Naive thymus-derived CD4-positive, alpha-beta T cell (primary cell): ENCODE data around the gene SHANK3. TPM values are rescaled to one million over a fixed set of nuclear protein-coding genes. Genes with fewer than 3 reads are reported as not detected.
A peak's percentile ranks its signal among the peaks of the same experiment; 100 is the strongest.

Experiments used
- ATAC-seq: fragments of 150-1000 bp; cut with Tn5 transposase; 2 replicates; pipeline ENCODE4 v1.10.0; 2021; ENCODE audit warnings: mild to moderate bottlenecking, moderate library complexity
- CTCF ChIA-PET: fragments of 350-600 bp; sonication (Branson Sonifier 250); formaldehyde crosslinking; loops from one replicate; lab custom pipeline; 2021; ENCODE audit warnings: antibody characterized with exemption; lab: Charles Lee
- POLR2A ChIA-PET: fragments of 350-600 bp; sonication (Branson Sonifier 250); formaldehyde crosslinking; loops from one replicate; lab custom pipeline; 2021; ENCODE audit warnings: antibody characterized with exemption, inconsistent platforms; lab: Charles Lee
- DNase-seq, 9 donors: peaks; one replicate each; pipeline versions ENCODE4 v3.0.0 to v3.0.0-alpha.2; 2020 to 2022; ENCODE audit warnings: mixed read lengths in 1 of 9
- H3K27ac ChIP-seq: one replicate; pipeline ENCODE4 v1.7.0; 2013; ENCODE audit warnings: mild to moderate bottlenecking, low read depth, low read length, moderate library complexity
- H3K27me3 ChIP-seq, 2 donors: one replicate each; pipeline ENCODE4 v1.7.0; 2013; ENCODE audit warnings: low read length in 2 of 2, mild to moderate bottlenecking in 2 of 2, moderate library complexity in 2 of 2; ENCODE audit not compliant: control insufficient read depth in 2 of 2, insufficient read depth in 2 of 2
- H3K36me3 ChIP-seq, 3 experiments: 1 replicate in 2 of 3; 2 replicates in 1 of 3; pipeline ENCODE4 v1.7.0; 2013; ENCODE audit warnings: low read length in 3 of 3, mild to moderate bottlenecking in 3 of 3, moderate library complexity in 1 of 3; ENCODE audit not compliant: insufficient read depth in 3 of 3, control insufficient read depth in 2 of 3
- H3K4me1 ChIP-seq, 2 donors: one replicate each; pipeline ENCODE4 v1.7.0; 2013; ENCODE audit warnings: low read length in 2 of 2, mild to moderate bottlenecking in 2 of 2, moderate library complexity in 1 of 2; ENCODE audit not compliant: control insufficient read depth in 2 of 2, insufficient read depth in 2 of 2
- H3K4me3 ChIP-seq: 2 replicates; pipeline ENCODE4 v1.7.0; 2013; ENCODE audit warnings: mild to moderate bottlenecking, low read length
- H3K9me3 ChIP-seq, 3 experiments: 1 replicate in 2 of 3; 2 replicates in 1 of 3; pipeline ENCODE4 v1.7.0; 2013; ENCODE audit warnings: low read length in 3 of 3; ENCODE audit not compliant: control insufficient read depth in 2 of 3
- H3K27ac Mint-ChIP-seq, 9 donors: one replicate each; pipeline ENCODE4 v1.8.0; 2020 to 2022; ENCODE audit warnings: mixed read lengths in 9 of 9, mild to moderate bottlenecking in 8 of 9, moderate library complexity in 5 of 9, inconsistent platforms in 2 of 9
- H3K27me3 Mint-ChIP-seq, 5 donors: one replicate each; pipeline ENCODE4 v1.8.0; 2021 to 2022; ENCODE audit warnings: mixed read lengths in 5 of 5, mild to moderate bottlenecking in 1 of 5
- H3K36me3 Mint-ChIP-seq, 5 donors: one replicate each; pipeline ENCODE4 v1.8.0; 2020 to 2022; ENCODE audit warnings: mixed read lengths in 5 of 5, mild to moderate bottlenecking in 3 of 5, inconsistent platforms in 1 of 5
- H3K4me1 Mint-ChIP-seq, 7 donors: one replicate each; pipeline ENCODE4 v1.8.0; 2020 to 2022; ENCODE audit warnings: mixed read lengths in 7 of 7, mild to moderate bottlenecking in 3 of 7, inconsistent platforms in 1 of 7
- H3K4me3 Mint-ChIP-seq, 10 donors: one replicate each; pipeline ENCODE4 v1.8.0; 2020 to 2022; ENCODE audit warnings: mild to moderate bottlenecking in 10 of 10, mixed read lengths in 10 of 10, moderate library complexity in 6 of 10, inconsistent platforms in 2 of 10
- H3K9me3 Mint-ChIP-seq, 11 donors: one replicate each; pipeline ENCODE4 v1.8.0; 2020 to 2022; ENCODE audit warnings: mixed read lengths in 11 of 11, mild to moderate bottlenecking in 4 of 11, inconsistent platforms in 1 of 11, moderate library complexity in 1 of 11
- intact Hi-C, 2 donors: fragments of 100-400 bp; cut with micrococcal nuclease; formaldehyde crosslinking; loops; one replicate each; pipeline ENCODE4 v1.15.1; 2023
- polyA plus RNA-seq, 2 donors: library from polyadenylated mRNA; unstranded; fragments of 300-500 nt; fragmentation: Illumina TruSeq; gene quantifications; one replicate each; pipeline ENCODE4 v1.2.3, GENCODE V29; 2021
- total RNA-seq, 6 experiments: library from RNA in 5 of 6; stranded (reverse) in 5 of 6; gene quantifications; 1 replicate in 5 of 6; 2 replicates in 1 of 6; pipeline ENCODE4 v1.2.3 and lab custom pipeline; 2021 to 2026

The SHANK3 gene
- total and polyA plus RNA-seq, 7 experiments from 2014 or later: 0.07 to 0.73 (median 0.16) TPM; not detected in 4

- CTCF ChIA-PET: interaction anchor here (1.2 kb wide), 1 partner anchor 101 kb away, joined by 5 read pairs; the partner anchor contains the start of gene SCO2
- Histone ChIP-seq H3K27ac (peak overlapping the region; percentile 90), H3K36me3 (peaks cover 0 to 18% (median 0%) of the 10 kb centered on the region in 3 experiments), H3K27me3 (no peaks in the 10 kb centered on the region), H3K4me1 (peaks cover 22 to 27% of the 10 kb centered on the region in 2 donors), H3K4me3 (peak overlapping the region; percentile 77), H3K9me3 (no peaks in the 10 kb centered on the region)
- ATAC-seq (no peak), DNase-seq (peak in 3 of 9 donors; percentile 17 to 32 (median 23))
- peak overlapping the region in 7 of 9 donors; percentile 69 to 91 (median 81) for H3K27ac Mint-ChIP-seq
- H3K9me3 Mint-ChIP-seq: no peaks in the 10 kb centered on the region
- H3K4me3 Mint-ChIP-seq: peak overlapping the region; percentile 80 to 99 (median 88)
- H3K27me3 Mint-ChIP-seq: no peaks in the 10 kb centered on the region
- intact Hi-C loops: loop anchor here in 1 of 2 donors (1.0 kb wide), 1 partner anchor 154 kb away; no protein-coding TSS in a partner anchor
- POLR2A ChIA-PET: interaction anchor here (1.1 to 2.1 kb wide), 8 partner anchors 8 to 436 kb away, joined by 3 to 8 read pairs (median 4); partner anchors contain the start of genes SCO2 and TYMP
- H3K4me1 Mint-ChIP-seq: peaks cover 24 to 39% (median 32%) of the 10 kb centered on the region in 7 donors
- H3K36me3 Mint-ChIP-seq: peaks cover 0 to 4% (median 3%) of the 10 kb centered on the region in 5 donors
Observed at GRCh38 chr22:50626850-50627641, 45.6 kb upstream of the SHANK3 start.

DNA sequence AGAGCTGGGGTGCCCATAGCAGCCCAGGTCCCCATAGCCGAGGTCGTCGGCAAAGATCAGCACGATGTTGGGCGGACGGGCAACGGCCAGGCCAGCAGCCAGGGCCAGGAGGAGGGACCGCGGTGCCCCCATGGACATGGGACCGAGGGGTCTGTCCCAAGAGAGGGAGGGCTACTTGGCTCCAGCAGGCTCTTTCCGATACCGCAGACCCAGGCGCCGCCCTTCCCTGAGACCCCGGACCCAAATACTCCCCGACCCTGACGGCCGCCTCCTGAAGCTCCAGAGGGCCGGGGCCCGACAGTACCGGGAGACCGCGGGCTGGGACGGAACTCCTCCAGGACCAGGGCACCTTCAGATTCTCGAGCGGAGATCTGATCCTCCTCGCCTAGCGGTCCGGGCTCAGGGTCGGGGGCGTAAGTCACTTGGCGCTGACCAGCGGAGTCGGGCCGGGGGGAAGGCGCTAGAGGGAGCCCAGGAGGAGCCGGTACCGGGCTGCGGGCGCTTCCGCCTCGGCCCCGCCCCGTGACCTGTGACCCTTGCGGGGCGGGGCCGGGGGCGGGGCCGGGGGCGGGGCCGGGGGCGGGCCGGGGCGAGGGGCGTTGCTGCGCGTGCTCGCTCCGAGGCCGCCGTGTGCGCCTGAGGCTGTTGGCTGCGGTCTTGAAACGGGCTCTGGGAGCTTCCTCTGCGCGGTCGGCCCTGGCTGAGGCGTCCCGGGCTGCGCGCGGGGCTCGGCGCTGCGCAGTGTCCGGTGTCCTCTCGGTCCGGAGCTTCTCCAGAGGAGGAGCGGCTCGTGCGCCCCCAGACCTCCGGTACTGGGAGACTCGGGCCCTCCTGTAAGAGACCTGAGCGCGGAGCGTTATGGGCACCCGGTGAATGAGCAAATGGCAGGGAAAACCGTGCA is 44.7 kb upstream of the SHANK3 start, which contains the start of gene ARSA:
Gene ARSA, minus strand, starts transcription at position 511 of the 901 bp plus-strand sequence. Its CDS starts 373 bp downstream, at position 138.
- H3K36me3 Mint-ChIP-seq: peaks cover 0 to 4% (median 3%) of the 10 kb centered on the region in 5 donors
- H3K9me3 Mint-ChIP-seq: no peaks in the 10 kb centered on the region
- peak within 1 kb of the TSS; percentile 75 to 98 (median 91) for H3K27ac Mint-ChIP-seq
- ATAC-seq (peak; percentile 95), DNase-seq (peak; percentile 63 to 82 (median 77))
- ChIA-PET CTCF (interaction anchor here (1.0 to 1.2 kb wide), 3 partner anchors 9 to 129 kb away, joined by 4 to 6 read pairs (median 5); partner anchors contain the start of gene SCO2), POLR2A (interaction anchor here (0.7 to 2.1 kb wide), 13 partner anchors 9 to 437 kb away, joined by 3 to 8 read pairs (median 3); partner anchors contain the start of genes CHKB, SCO2, SHANK3 and TYMP)
- Histone ChIP-seq H3K27me3 (no peaks in the 10 kb centered on the region), H3K36me3 (peaks cover 0 to 18% (median 0%) of the 10 kb centered on the region in 3 experiments), H3K4me1 (peaks cover 15 to 18% of the 10 kb centered on the region in 2 donors), H3K27ac (peak within 1 kb of the TSS; percentile 90), H3K4me3 (peak within 1 kb of the TSS; percentile 77), H3K9me3 (no peaks in the 10 kb centered on the region)
- intact Hi-C loops: loop anchor here (1.0 to 2.0 kb wide), 6 partner anchors 16 to 155 kb away; partner anchors contain the start of genes CHKB (in 1 of the 2) and SYCE3 (in 1 of the 2)
- peak within 1 kb of the TSS; percentile 87 to 99 (median 92) for H3K4me3 Mint-ChIP-seq
- H3K27me3 Mint-ChIP-seq: no peaks in the 10 kb centered on the region
- peaks cover 19 to 30% (median 23%) of the 10 kb centered on the region in 7 donors for H3K4me1 Mint-ChIP-seq

DNA sequence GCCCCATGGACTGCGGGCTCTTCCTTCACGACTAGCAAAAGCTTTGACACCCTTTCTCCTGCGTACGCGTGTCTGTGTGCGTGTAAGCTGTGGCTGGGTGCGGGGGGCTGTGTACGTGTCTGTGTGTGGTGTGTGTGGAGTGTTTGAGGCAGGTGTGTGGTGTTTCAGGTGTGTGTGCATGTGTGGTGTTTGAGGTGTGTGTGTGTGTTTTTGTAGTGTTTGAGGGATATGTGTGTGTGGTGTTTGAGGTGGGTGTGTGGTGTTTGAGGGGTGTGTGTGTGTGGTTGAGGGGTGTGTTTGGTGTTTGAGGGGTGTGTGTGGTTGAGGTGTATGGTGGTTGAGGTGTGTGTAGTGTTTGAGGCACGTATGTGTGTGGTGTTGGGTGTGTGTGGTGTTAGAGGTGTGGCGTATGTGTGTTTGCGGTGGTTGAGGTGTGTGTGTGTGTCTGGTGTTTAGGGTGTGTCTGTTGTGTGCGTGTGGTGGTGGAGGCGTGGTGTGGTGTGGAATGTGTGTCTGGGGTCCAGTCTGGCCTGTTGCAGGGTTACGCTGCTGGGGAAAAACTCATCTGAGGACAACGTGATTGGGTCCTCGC is 44.0 kb upstream of the SHANK3 start:
- peak overlapping the region; percentile 87 to 99 (median 92) for H3K4me3 Mint-ChIP-seq
- H3K9me3 Mint-ChIP-seq: no peaks in the 10 kb centered on the region
- H3K36me3 Mint-ChIP-seq: peaks cover 0 to 4% (median 3%) of the 10 kb centered on the region in 5 donors
- H3K27ac Mint-ChIP-seq: peak overlapping the region; percentile 55 to 98 (median 91)
- peaks cover 18 to 25% (median 23%) of the 10 kb centered on the region in 7 donors for H3K4me1 Mint-ChIP-seq
- peaks cover 10 to 15% of the 10 kb centered on the region in 2 donors for H3K4me1 ChIP-seq
- ChIA-PET CTCF (interaction anchor here (1.0 to 1.1 kb wide), 2 partner anchors 10 to 128 kb away, joined by 4 to 6 read pairs; no protein-coding TSS in a partner anchor), POLR2A (interaction anchor here (0.7 to 2.1 kb wide), 10 partner anchors 9 to 438 kb away, joined by 3 to 8 read pairs (median 4); partner anchors contain the start of genes CHKB, SCO2, SHANK3 and TYMP)
- intact Hi-C loops: loop anchor here (1.0 to 2.0 kb wide), 5 partner anchors 16 to 129 kb away; partner anchors contain the start of genes CHKB (in 1 of the 2) and SYCE3 (in 1 of the 2)
- peak overlapping the region; percentile 77 for H3K4me3 ChIP-seq
- no peaks in the 10 kb centered on the region for H3K27me3 ChIP-seq
- peaks cover 0 to 1% (median 0%) of the 10 kb centered on the region in 5 donors for H3K27me3 Mint-ChIP-seq
- H3K9me3 ChIP-seq: no peaks in the 10 kb centered on the region
- peaks cover 0 to 18% (median 0%) of the 10 kb centered on the region in 3 experiments for H3K36me3 ChIP-seq
- DNase-seq (no peak), ATAC-seq (peak; percentile 21)
- H3K27ac ChIP-seq: peak overlapping the region; percentile 84

GRCh38 chr22:50630376-50630775 is 42.2 kb upstream of the SHANK3 start:
- Histone ChIP-seq H3K27me3 (no peaks in the 10 kb centered on the region), H3K9me3 (no peaks in the 10 kb centered on the region), H3K4me3 (no peak overlapping the region), H3K36me3 (peaks cover 0 to 11% (median 0%) of the 10 kb centered on the region in 3 experiments), H3K27ac (no peak overlapping the region), H3K4me1 (peaks cover 10 to 15% of the 10 kb centered on the region in 2 donors)
- ChIA-PET CTCF (no interaction called here), POLR2A (interaction anchor here (2.4 kb wide), 1 partner anchor 9 kb away, joined by 8 read pairs; no protein-coding TSS in a partner anchor)
- Mint-ChIP-seq H3K9me3 (no peaks in the 10 kb centered on the region), H3K27me3 (peaks cover 0 to 5% (median 0%) of the 10 kb centered on the region in 5 donors), H3K4me3 (peak overlapping the region in 3 of 10 donors; percentile 45 to 64 (median 62)), H3K27ac (peak overlapping the region in 2 of 9 donors; percentile 26 to 90), H3K36me3 (peaks cover 0 to 3% (median 0%) of the 10 kb centered on the region in 5 donors), H3K4me1 (peaks cover 19 to 25% (median 23%) of the 10 kb centered on the region in 7 donors)
- intact Hi-C loops: no loop called here
- ATAC-seq (no peak), DNase-seq (no peak)

- H3K36me3 ChIP-seq: no peaks in the 10 kb centered on the region
- Mint-ChIP-seq H3K27ac (no peak overlapping the region), H3K27me3 (peaks cover 0 to 10% (median 0%) of the 10 kb centered on the region in 5 donors), H3K9me3 (peaks cover 0 to 2% (median 0%) of the 10 kb centered on the region in 11 donors), H3K4me3 (no peak overlapping the region), H3K4me1 (peaks cover 15 to 20% (median 19%) of the 10 kb centered on the region in 7 donors), H3K36me3 (peaks cover 0 to 2% (median 0%) of the 10 kb centered on the region in 5 donors)
- CTCF ChIA-PET: interaction anchor here (1.0 kb wide), 1 partner anchor 13 kb away, joined by 4 read pairs; no protein-coding TSS in a partner anchor
- H3K9me3 ChIP-seq: no peaks in the 10 kb centered on the region
- POLR2A ChIA-PET: no interaction called here
- H3K27me3 ChIP-seq: no peaks in the 10 kb centered on the region
- H3K4me1 ChIP-seq: peaks cover 5 to 8% of the 10 kb centered on the region in 2 donors
- intact Hi-C loops: no loop called here
- ATAC-seq: no peak
- no peak for DNase-seq
- no peak overlapping the region for H3K4me3 ChIP-seq
- H3K27ac ChIP-seq: no peak overlapping the region
Observed at GRCh38 chr22:50633086-50633485, 39.5 kb upstream of the SHANK3 start.
